GF-D8 (cell line): ENCODE data around the gene SUSD4.

Source experiments
- DNase-seq: peaks from one replicate; lab custom pipeline; 2025; lab: John Stamatoyannopoulos, UW

The SUSD4 gene

GRCh38 chr1:223209992-223210787 is 153.8 kb downstream of the SUSD4 start:
- DNase-seq, result no peak

GRCh38 chr1:223209293-223209898 is 154.6 kb downstream of the SUSD4 start:
- no peak for DNase-seq

GRCh38 chr1:223208164-223209076 is 155.6 kb downstream of the SUSD4 start:
- no peak for DNase-seq

- DNase-seq, result no peak
Observed at GRCh38 chr1:223207293-223208066, 156.5 kb downstream of the SUSD4 start.

GRCh38 chr1:223204424-223204823 is 159.6 kb downstream of the SUSD4 start:
- no peak for DNase-seq

- DNase-seq, result no peak
Observed at GRCh38 chr1:223203694-223204093, 160.3 kb downstream of the SUSD4 start.

- DNase-seq, result no peak
Observed at GRCh38 chr1:223203034-223203408, 161.0 kb downstream of the SUSD4 start.

- DNase-seq, result no peak
Observed at GRCh38 chr1:223202376-223203033, 161.5 kb downstream of the SUSD4 start.

- DNase-seq, result no peak
Observed at GRCh38 chr1:223201967-223202366, 162.0 kb downstream of the SUSD4 start.

GRCh38 chr1:223200903-223201302 is 163.1 kb downstream of the SUSD4 start:
- no peak for DNase-seq

- DNase-seq, result no peak
Observed at GRCh38 chr1:223199094-223199647, 164.8 kb downstream of the SUSD4 start.

GRCh38 chr1:223198628-223198965 is 165.4 kb downstream of the SUSD4 start:
- no peak for DNase-seq

- DNase-seq, result no peak
Observed at GRCh38 chr1:223197923-223198627, 165.9 kb downstream of the SUSD4 start.

- DNase-seq, result no peak
Observed at GRCh38 chr1:223189903-223190724, 173.9 kb downstream of the SUSD4 start.

- DNase-seq, result no peak
Observed at GRCh38 chr1:223189525-223189902, 174.5 kb downstream of the SUSD4 start.

- no peak for DNase-seq
Observed at GRCh38 chr1:223188618-223189356, 175.2 kb downstream of the SUSD4 start.

- DNase-seq, result no peak
Observed at GRCh38 chr1:223186800-223187199, 177.2 kb downstream of the SUSD4 start.

GRCh38 chr1:223183268-223183862 is 180.6 kb downstream of the SUSD4 start:
- DNase-seq, result no peak
